ENCODE data around the gene PPARG.

The PPARG gene

DNA sequence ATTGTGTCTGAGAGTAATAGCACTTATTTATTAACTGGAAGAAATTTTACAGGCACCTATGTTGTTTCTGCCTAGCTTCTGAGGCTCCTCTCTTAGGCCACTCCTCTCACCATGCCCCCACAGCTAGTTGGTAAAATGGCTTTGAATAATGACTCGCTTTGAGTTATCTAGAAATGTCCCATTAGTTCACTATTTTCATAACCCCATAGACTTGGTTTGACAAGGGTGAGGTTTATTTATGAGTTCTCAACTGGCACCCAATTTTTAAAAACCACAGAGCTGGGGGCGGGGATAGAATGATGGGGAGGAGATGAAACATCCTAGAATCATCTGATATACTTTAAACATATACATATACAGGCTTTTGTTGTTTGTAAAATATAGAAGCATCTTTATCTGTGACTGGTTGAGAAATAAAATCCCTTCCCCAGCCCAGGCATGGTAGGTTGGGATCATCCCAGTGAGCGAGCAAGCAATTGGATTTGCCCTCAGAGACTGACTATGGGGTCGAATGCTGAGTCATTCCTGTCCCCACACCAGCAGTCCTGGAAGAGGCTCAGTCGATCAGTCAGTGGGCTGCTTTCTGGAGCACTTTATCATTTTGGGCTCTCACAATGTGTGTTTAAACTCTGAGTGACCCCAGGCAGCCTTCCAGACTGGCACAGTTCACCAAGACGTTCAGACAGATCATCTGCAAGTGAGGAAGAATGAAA, 135.2 kb downstream of the PPARG start:
- no peak overlapping the region for H3K4me2 ChIP-seq (ENCODE audit: low read depth, low read length)

DNA sequence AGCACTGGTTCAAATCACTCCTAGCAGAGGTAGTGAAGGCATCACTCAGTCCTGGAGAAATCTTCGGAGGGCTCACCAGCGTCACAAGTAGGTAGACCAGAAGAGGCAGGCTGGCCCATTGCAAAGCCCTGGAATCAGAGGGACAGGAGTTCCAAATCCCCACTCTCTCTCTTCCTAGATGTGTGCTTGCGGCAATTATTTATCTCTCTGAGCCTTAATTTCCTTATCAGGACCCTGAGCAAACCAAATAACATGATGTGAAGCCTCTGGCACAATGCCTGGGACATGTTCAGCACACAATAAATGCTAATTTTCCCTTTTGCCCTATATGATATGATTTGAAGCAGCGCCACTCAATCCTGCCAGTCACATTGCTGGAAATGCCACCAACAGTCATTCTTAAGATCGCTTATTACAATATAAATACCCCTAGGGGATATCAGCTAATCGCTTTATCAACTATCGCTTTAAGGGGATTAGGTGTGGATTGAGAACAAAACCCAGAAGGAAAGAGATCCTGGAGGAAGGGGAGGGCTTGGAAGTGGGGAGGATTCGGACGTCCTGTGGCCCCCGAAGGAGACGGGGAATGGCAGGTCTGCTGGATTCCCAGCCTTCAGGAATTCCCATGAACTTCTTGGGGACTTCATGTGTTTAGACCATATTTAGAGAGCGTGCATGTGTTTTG, 135.9 kb downstream of the PPARG start:
- TF ChIP-seq EZH2phosphoT487 (IDR thresholded peaks at IDR 0.05; ENCODE audit: low read length) (no peak), EZH2 (optimal IDR thresholded peaks at IDR 0.05; ENCODE audit: low read depth, low read length) (no peak)
- TF ChIP-seq, protein P1, sequence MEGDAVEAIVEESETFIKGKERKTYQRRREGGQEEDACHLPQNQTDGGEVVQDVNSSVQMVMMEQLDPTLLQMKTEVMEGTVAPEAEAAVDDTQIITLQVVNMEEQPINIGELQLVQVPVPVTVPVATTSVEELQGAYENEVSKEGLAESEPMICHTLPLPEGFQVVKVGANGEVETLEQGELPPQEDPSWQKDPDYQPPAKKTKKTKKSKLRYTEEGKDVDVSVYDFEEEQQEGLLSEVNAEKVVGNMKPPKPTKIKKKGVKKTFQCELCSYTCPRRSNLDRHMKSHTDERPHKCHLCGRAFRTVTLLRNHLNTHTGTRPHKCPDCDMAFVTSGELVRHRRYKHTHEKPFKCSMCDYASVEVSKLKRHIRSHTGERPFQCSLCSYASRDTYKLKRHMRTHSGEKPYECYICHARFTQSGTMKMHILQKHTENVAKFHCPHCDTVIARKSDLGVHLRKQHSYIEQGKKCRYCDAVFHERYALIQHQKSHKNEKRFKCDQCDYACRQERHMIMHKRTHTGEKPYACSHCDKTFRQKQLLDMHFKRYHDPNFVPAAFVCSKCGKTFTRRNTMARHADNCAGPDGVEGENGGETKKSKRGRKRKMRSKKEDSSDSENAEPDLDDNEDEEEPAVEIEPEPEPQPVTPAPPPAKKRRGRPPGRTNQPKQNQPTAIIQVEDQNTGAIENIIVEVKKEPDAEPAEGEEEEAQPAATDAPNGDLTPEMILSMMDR (IDR thresholded peaks at IDR 0.05; ENCODE audit: low read length) = no peak
- Histone ChIP-seq H3K36me3 (replicated peaks; ENCODE audit: insufficient read depth, low read length) (no peaks in the 10 kb centered on the region), H2AFZ (ENCODE audit: low read length) (no peak overlapping the region), H3K9me3 (replicated peaks; ENCODE audit: insufficient read depth, low read length) (no peaks in the 10 kb centered on the region), H3K4me2 (ENCODE audit: low read depth, low read length) (no peak overlapping the region), H3K4me1 (ENCODE audit: low read length) (no peaks in the 10 kb centered on the region), H3K9ac (ENCODE audit: low read length) (no peak overlapping the region), H3K79me2 (ENCODE audit: low read length) (no peaks in the 10 kb centered on the region), H3F3A (ENCODE audit: insufficient read depth, low read length) (no peaks in the 10 kb centered on the region), H3K27me3 (replicated peaks; ENCODE audit: insufficient read depth, low read length) (no peaks in the 10 kb centered on the region), H3K9me2 (replicated peaks; ENCODE audit: insufficient read depth, low read length) (no peaks in the 10 kb centered on the region), H3K27ac (ENCODE audit: low read length) (no peak overlapping the region), H3K4me3 (ENCODE audit: low read length) (no peak overlapping the region), H4K20me1 (ENCODE audit: insufficient read depth, low read length) (no peaks in the 10 kb centered on the region)
- no peak for DNase-seq

More for the DNA sequence above, 135.2 kb downstream of the PPARG start:
- H3K27me3 ChIP-seq (replicated peaks; ENCODE audit: insufficient read depth, low read length) = no peaks in the 10 kb centered on the region
- no peak overlapping the region for H3K9ac ChIP-seq (ENCODE audit: low read length)
- no peaks in the 10 kb centered on the region for H3K4me1 ChIP-seq (ENCODE audit: low read length)
- no peak for TF ChIP-seq EZH2 (optimal IDR thresholded peaks at IDR 0.05; ENCODE audit: low read depth, low read length)
- no peak for TF ChIP-seq EZH2phosphoT487 (IDR thresholded peaks at IDR 0.05; ENCODE audit: low read length)
- TF ChIP-seq, protein P1 (IDR thresholded peaks at IDR 0.05; ENCODE audit: low read length) = no peak
- H2AFZ ChIP-seq (ENCODE audit: low read length) = no peak overlapping the region
- no peak for DNase-seq
- no peaks in the 10 kb centered on the region for H3K36me3 ChIP-seq (replicated peaks; ENCODE audit: insufficient read depth, low read length)
- H4K20me1 ChIP-seq (ENCODE audit: insufficient read depth, low read length) = no peaks in the 10 kb centered on the region
- H3K79me2 ChIP-seq (ENCODE audit: low read length) = no peaks in the 10 kb centered on the region
- no peaks in the 10 kb centered on the region for H3F3A ChIP-seq (ENCODE audit: insufficient read depth, low read length)
- no peak overlapping the region for H3K27ac ChIP-seq (ENCODE audit: low read length)
- H3K9me2 ChIP-seq (replicated peaks; ENCODE audit: insufficient read depth, low read length) = no peaks in the 10 kb centered on the region
- no peaks in the 10 kb centered on the region for H3K9me3 ChIP-seq (replicated peaks; ENCODE audit: insufficient read depth, low read length)
- no peak overlapping the region for H3K4me3 ChIP-seq (ENCODE audit: low read length)

DNA sequence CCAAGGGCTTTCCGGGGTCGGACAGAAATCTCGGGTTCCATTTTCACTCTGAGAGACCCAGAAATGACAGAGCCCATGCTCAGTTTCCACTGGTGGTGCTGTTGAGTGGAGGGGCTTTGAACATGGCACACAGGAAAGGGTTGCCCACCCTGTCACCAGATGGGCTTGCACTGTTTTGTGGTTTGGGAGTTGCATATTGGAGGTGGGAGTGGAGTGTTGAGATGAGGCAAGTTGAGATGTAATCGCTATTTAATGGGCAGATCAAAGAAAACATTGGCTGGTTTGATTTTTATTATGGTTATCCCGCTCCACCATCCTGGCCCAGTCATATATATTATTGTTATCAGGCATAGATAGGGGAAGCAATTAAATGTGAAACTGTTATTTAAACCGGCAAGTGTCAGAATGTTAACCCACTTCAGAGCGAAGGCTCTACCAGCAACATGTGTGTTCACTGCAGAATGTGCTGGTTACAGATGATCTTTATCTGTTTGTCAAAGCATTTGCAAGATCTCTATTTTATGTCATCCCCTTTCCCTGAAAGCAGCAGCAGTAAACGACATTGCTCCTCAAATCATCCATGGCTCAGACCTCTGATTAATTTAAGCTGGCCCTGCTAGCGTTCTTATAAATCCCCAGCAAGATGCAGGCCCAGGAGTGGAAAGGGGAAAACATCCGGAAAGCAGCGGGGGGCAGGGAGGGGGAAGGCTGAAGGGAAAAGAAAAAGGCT, 137.1 kb downstream of the PPARG start:
- H3K9ac ChIP-seq (ENCODE audit: low read length) = no peak overlapping the region
- no peak overlapping the region for H3K4me3 ChIP-seq (ENCODE audit: low read length)
- TF ChIP-seq, protein P1 (IDR thresholded peaks at IDR 0.05; ENCODE audit: low read length) = no peak
- H3K9me3 ChIP-seq (replicated peaks; ENCODE audit: insufficient read depth, low read length) = no peaks in the 10 kb centered on the region
- no peaks in the 10 kb centered on the region for H4K20me1 ChIP-seq (ENCODE audit: insufficient read depth, low read length)
- H3K36me3 ChIP-seq (replicated peaks; ENCODE audit: insufficient read depth, low read length) = no peaks in the 10 kb centered on the region
- no peaks in the 10 kb centered on the region for H3K9me2 ChIP-seq (replicated peaks; ENCODE audit: insufficient read depth, low read length)
- H3K27ac ChIP-seq (ENCODE audit: low read length) = no peak overlapping the region
- no peaks in the 10 kb centered on the region for H3F3A ChIP-seq (ENCODE audit: insufficient read depth, low read length)
- H3K4me2 ChIP-seq (ENCODE audit: low read depth, low read length) = no peak overlapping the region
- DNase-seq = no peak
- no peaks in the 10 kb centered on the region for H3K79me2 ChIP-seq (ENCODE audit: low read length)
- H2AFZ ChIP-seq (ENCODE audit: low read length) = no peak overlapping the region
- no peaks in the 10 kb centered on the region for H3K4me1 ChIP-seq (ENCODE audit: low read length)
- H3K27me3 ChIP-seq (replicated peaks; ENCODE audit: insufficient read depth, low read length) = no peaks in the 10 kb centered on the region

All from MM.1S (cell line).